HG02763 (cell line): ENCODE data around the gene TMEM52B.
"Not testable (repeated sequence)": the region's sequence is repeated elsewhere in the genome, so short reads cannot be mapped to it uniquely, and the experiment has no call there.

Experiments used
- ATAC-seq: cut with Tn5 transposase; IDR thresholded peaks from one replicate; pipeline ENCODE4 v1.9.1; 2021; ENCODE audit warnings: mild to moderate bottlenecking, moderate library complexity; ENCODE audit not compliant: unreplicated experiment

Gene TMEM52B

GRCh38 chr12:10170216-10170615 is 8.6 kb upstream of the TMEM52B start:
- ATAC-seq = no peak

- ATAC-seq = no peak
These were observed 6.7 kb upstream of the TMEM52B start, which contains the start of gene OLR1 for GRCh38 chr12:10171973-10172728. TSS of gene OLR1 (minus strand) at chr12:10172132. CDS start at chr12:10172077, 55 bp downstream.

GRCh38 chr12:10174986-10175614 is 3.7 kb upstream of the TMEM52B start:
- no peak for ATAC-seq

- ATAC-seq = no peak
These were observed 2.8 kb upstream of the TMEM52B start for GRCh38 chr12:10175846-10176636.

- no peak for ATAC-seq
These were observed 947 bp downstream of the TMEM52B start for GRCh38 chr12:10179776-10180181.

- ATAC-seq = no peak
These were observed 3.7 kb downstream of the TMEM52B start for GRCh38 chr12:10182354-10183049.

GRCh38 chr12:10184261-10184843 is 5.5 kb downstream of the TMEM52B start:
- ATAC-seq = no peak

- no peak for ATAC-seq
These were observed 7.5 kb downstream of the TMEM52B start for GRCh38 chr12:10186299-10186698.

GRCh38 chr12:10186958-10187357 is 8.1 kb downstream of the TMEM52B start:
- ATAC-seq = not testable (repeated sequence)

GRCh38 chr12:10189653-10190052 is 10.8 kb downstream of the TMEM52B start:
- ATAC-seq = no peak

GRCh38 chr12:10190558-10191388 is 11.9 kb downstream of the TMEM52B start:
- ATAC-seq = no peak

GRCh38 chr12:10191865-10192264 is 13.0 kb downstream of the TMEM52B start:
- ATAC-seq = no peak

- ATAC-seq = no peak
These were observed 15.4 kb downstream of the TMEM52B start for GRCh38 chr12:10194160-10194670.

GRCh38 chr12:10196210-10196609 is 17.4 kb downstream of the TMEM52B start:
- ATAC-seq = peak; percentile 73

GRCh38 chr12:10197879-10198278 is 19.0 kb downstream of the TMEM52B start:
- no peak for ATAC-seq

- not testable (repeated sequence) for ATAC-seq
These were observed 25.7 kb downstream of the TMEM52B start for GRCh38 chr12:10204495-10204894.

- ATAC-seq = no peak
These were observed 26.5 kb downstream of the TMEM52B start for GRCh38 chr12:10205220-10205807.

- no peak for ATAC-seq
These were observed 28.3 kb downstream of the TMEM52B start for GRCh38 chr12:10207136-10207535.

GRCh38 chr12:10210225-10210624 is 31.4 kb downstream of the TMEM52B start:
- no peak for ATAC-seq
